Caco-2 (cell line): ENCODE results near the gene MAZ. TPM values are rescaled to one million over a fixed set of nuclear protein-coding genes. Genes with fewer than 3 reads are reported as not detected.

Experiments used
- BruUV-seq: library from RNA; stranded (reverse); fragments of 400-500 nt; replicated peaks from 2 replicates; lab custom pipeline; 2021; lab: Mats Ljungman, UMichigan
- CTCF ChIA-PET: fragments of 300-600 bp; sonication (Branson Sonifier 250); formaldehyde crosslinking; loops from one replicate; lab custom pipeline; 2022; ENCODE audit warnings: antibody characterized with exemption; lab: Charles Lee
- POLR2A ChIA-PET: fragments of 300-600 bp; sonication (Branson Sonifier 250); formaldehyde crosslinking; loops from one replicate; lab custom pipeline; 2022; ENCODE audit warnings: antibody characterized with exemption; lab: Charles Lee
- DNase-seq, 2 experiments: peaks; one replicate each; pipeline versions ENCODE4 v3.0.0 to v3.0.0-alpha.2; 2020 to 2022
- H3K27me3 ChIP-seq: replicated peaks from 2 replicates; pipeline ENCODE4 v1.6.0; 2011; ENCODE audit warnings: low read length; ENCODE audit not compliant: control insufficient read depth, insufficient read depth
- H3K36me3 ChIP-seq: 2 replicates; pipeline ENCODE4 v1.5.1; 2011; ENCODE audit warnings: low read length; ENCODE audit not compliant: control insufficient read depth, insufficient read depth
- H3K4me1 ChIP-seq: fragments of 250-450 bp; sonication (Bioruptor Pico); 2 replicates; pipeline ENCODE4 v1.5.1; 2020; ENCODE audit warnings: mild to moderate bottlenecking
- H3K4me3 ChIP-seq: 2 replicates; pipeline ENCODE4 v1.5.1; 2011; ENCODE audit warnings: low read depth, mild to moderate bottlenecking, control low read depth, low read length
- H3K9me3 ChIP-seq: fragments of 250-450 bp; sonication (Bioruptor Pico); 2 replicates; pipeline ENCODE4 v1.5.1; 2020; ENCODE audit warnings: mild to moderate bottlenecking, moderate library complexity
- H3K27ac Mint-ChIP-seq: one replicate; pipeline ENCODE4 v1.8.0; 2022; ENCODE audit warnings: mixed read lengths; ENCODE audit not compliant: unreplicated experiment
- H3K27me3 Mint-ChIP-seq: one replicate; pipeline ENCODE4 v1.8.0; 2022; ENCODE audit warnings: mixed read lengths; ENCODE audit not compliant: insufficient read depth, unreplicated experiment
- H3K36me3 Mint-ChIP-seq: one replicate; pipeline ENCODE4 v1.8.0; 2022; ENCODE audit warnings: mild to moderate bottlenecking, mixed read lengths; ENCODE audit not compliant: insufficient read depth, unreplicated experiment
- H3K4me1 Mint-ChIP-seq: one replicate; pipeline ENCODE4 v1.8.0; 2022; ENCODE audit warnings: low read depth, mixed read lengths; ENCODE audit not compliant: unreplicated experiment
- H3K4me3 Mint-ChIP-seq: one replicate; pipeline ENCODE4 v1.8.0; 2022; ENCODE audit warnings: mild to moderate bottlenecking, moderate library complexity, mixed read lengths; ENCODE audit not compliant: unreplicated experiment
- H3K9me3 Mint-ChIP-seq: one replicate; pipeline ENCODE4 v1.8.0; 2022; ENCODE audit warnings: mixed read lengths; ENCODE audit not compliant: unreplicated experiment
- CTCF ChIP-seq, 2 experiments: fragments of 200-600 bp in 1 of 2; IDR thresholded peaks; 1 replicate in 1 of 2; 2 replicates in 1 of 2; pipeline versions ENCODE4 v1.5.1 to v1.8.0; 2011 to 2022; ENCODE audit warnings: antibody characterized with exemption in 1 of 2, control low read depth in 1 of 2, inconsistent platforms in 1 of 2, low read depth in 1 of 2, low read length in 1 of 2, mild to moderate bottlenecking in 1 of 2, moderate library complexity in 1 of 2; ENCODE audit not compliant: insufficient read depth in 1 of 2, severe bottlenecking in 1 of 2, unreplicated experiment in 1 of 2
- intact Hi-C: fragments of 100-400 bp; cut with micrococcal nuclease; formaldehyde crosslinking; loops from one replicate; pipeline ENCODE4 v1.10.0; 2022; ENCODE audit not compliant: unreplicated experiment
- total RNA-seq: library from RNA; stranded (reverse); gene quantifications from 2 replicates; pipeline ENCODE4 v1.2.3, GENCODE V29; 2022

Gene MAZ
- total RNA-seq, 1 experiment from 2014 or later: 317 TPM

DNA sequence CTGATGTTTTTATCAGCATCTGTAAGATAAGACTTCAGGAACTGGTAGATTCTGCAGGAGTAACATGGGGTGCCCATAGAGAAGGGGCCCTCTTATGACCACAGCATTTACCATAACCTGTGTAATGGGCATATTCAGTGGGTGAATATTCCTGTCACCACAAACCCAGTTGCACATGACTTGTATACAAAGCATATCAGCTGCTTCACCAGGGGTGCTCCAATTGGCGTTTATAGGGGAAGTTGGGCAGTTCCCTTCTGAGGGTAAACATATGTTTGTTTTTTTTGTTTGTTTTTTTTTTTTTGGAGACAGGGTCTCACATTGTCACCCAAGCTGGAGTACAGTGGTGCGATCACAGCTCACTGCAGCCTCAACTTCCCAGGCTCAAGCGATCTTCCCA is 39.8 kb upstream of the MAZ start:
- Mint-ChIP-seq H3K4me3 (no peak overlapping the region), H3K27ac (no peak overlapping the region), H3K36me3 (no peaks in the 10 kb centered on the region), H3K27me3 (no peaks in the 10 kb centered on the region), H3K9me3 (no peaks in the 10 kb centered on the region), H3K4me1 (peaks cover 24% of the 10 kb centered on the region)
- BruUV-seq: no TSS peak
- DNase-seq: no peak
- Histone ChIP-seq H3K9me3 (no peaks in the 10 kb centered on the region), H3K4me1 (peaks cover 6% of the 10 kb centered on the region), H3K36me3 (peaks cover 1% of the 10 kb centered on the region; the same call in 1 of the 2 replicates), H3K27me3 (no peaks in the 10 kb centered on the region), H3K4me3 (no peak overlapping the region)
- POLR2A ChIA-PET: no interaction called here
- intact Hi-C loops: no loop called here
- CTCF ChIA-PET: interaction anchor here (0.7 kb wide), 1 partner anchor 93 kb away, joined by 3 read pairs; no protein-coding TSS in a partner anchor
- TF ChIP-seq CTCF (IDR thresholded peaks at IDR 0.05; ENCODE audit: insufficient read depth in 1 of 2, low read depth in 1 of 2, low read length in 1 of 2, severe bottlenecking in 1 of 2, unreplicated experiment in 1 of 2): no peak

DNA sequence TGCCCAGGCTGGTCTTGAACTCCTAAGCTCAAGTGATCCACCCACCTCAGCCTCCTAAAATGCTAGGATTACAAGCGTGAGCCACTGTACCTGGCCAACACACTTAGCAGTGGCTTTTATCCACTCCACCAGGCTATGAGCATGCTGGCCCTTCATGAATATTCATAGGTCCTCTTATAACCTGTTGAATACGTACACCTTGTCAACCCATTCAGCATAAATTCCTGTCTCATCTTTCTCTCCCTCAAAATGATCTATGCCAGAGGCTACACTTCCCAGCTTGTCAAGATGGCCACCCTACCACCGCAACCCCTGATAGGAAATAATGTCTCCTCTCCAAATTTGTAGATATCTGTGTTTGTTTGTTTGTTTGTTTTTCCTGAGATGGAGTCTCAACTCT is 39.3 kb upstream of the MAZ start:
- H3K36me3 Mint-ChIP-seq: no peaks in the 10 kb centered on the region
- Histone ChIP-seq H3K36me3 (peaks cover 1% of the 10 kb centered on the region; the same call in 1 of the 2 replicates), H3K9me3 (no peaks in the 10 kb centered on the region), H3K27me3 (no peaks in the 10 kb centered on the region), H3K4me3 (no peak overlapping the region), H3K4me1 (peaks cover 8% of the 10 kb centered on the region)
- no peak for TF ChIP-seq CTCF (IDR thresholded peaks at IDR 0.05; ENCODE audit: insufficient read depth in 1 of 2, low read depth in 1 of 2, low read length in 1 of 2, severe bottlenecking in 1 of 2, unreplicated experiment in 1 of 2)
- no peak overlapping the region for H3K4me3 Mint-ChIP-seq
- ChIA-PET POLR2A (no interaction called here), CTCF (no interaction called here)
- no peaks in the 10 kb centered on the region for H3K27me3 Mint-ChIP-seq
- no peaks in the 10 kb centered on the region for H3K9me3 Mint-ChIP-seq
- no TSS peak for BruUV-seq
- intact Hi-C loops: no loop called here
- H3K4me1 Mint-ChIP-seq: peaks cover 24% of the 10 kb centered on the region
- DNase-seq: no peak
- H3K27ac Mint-ChIP-seq: no peak overlapping the region

GRCh38 chr16:29769507-29769906 is 36.8 kb upstream of the MAZ start:
- no peak for DNase-seq
- Histone ChIP-seq H3K4me3 (no peak overlapping the region), H3K36me3 (no peaks in the 10 kb centered on the region), H3K9me3 (no peaks in the 10 kb centered on the region), H3K27me3 (no peaks in the 10 kb centered on the region), H3K4me1 (peaks cover 10% of the 10 kb centered on the region)
- no peak overlapping the region for H3K4me3 Mint-ChIP-seq
- ChIA-PET POLR2A (no interaction called here), CTCF (interaction anchor here (0.7 kb wide), 1 partner anchor 11 kb away, joined by 3 read pairs; no protein-coding TSS in a partner anchor)
- H3K4me1 Mint-ChIP-seq: peaks cover 24% of the 10 kb centered on the region
- H3K27me3 Mint-ChIP-seq: no peaks in the 10 kb centered on the region
- no peak for TF ChIP-seq CTCF (IDR thresholded peaks at IDR 0.05; ENCODE audit: insufficient read depth in 1 of 2, low read depth in 1 of 2, low read length in 1 of 2, severe bottlenecking in 1 of 2, unreplicated experiment in 1 of 2)
- H3K9me3 Mint-ChIP-seq: peaks cover 2% of the 10 kb centered on the region
- peaks cover 6% of the 10 kb centered on the region for H3K36me3 Mint-ChIP-seq
- intact Hi-C loops: no loop called here
- H3K27ac Mint-ChIP-seq: no peak overlapping the region
- BruUV-seq: no TSS peak
